GM19043 (cell line): ENCODE measurements around the gene PCDHGA10.
"Not testable (repeated sequence)": the region's sequence is repeated elsewhere in the genome, so short reads cannot be mapped to it uniquely, and the experiment has no call there.

Experiments
- ATAC-seq: cut with Tn5 transposase; IDR thresholded peaks from one replicate; pipeline ENCODE4 v1.9.1; 2021; ENCODE audit warnings: low read depth; ENCODE audit not compliant: unreplicated experiment

PCDHGA10 gene

DNA sequence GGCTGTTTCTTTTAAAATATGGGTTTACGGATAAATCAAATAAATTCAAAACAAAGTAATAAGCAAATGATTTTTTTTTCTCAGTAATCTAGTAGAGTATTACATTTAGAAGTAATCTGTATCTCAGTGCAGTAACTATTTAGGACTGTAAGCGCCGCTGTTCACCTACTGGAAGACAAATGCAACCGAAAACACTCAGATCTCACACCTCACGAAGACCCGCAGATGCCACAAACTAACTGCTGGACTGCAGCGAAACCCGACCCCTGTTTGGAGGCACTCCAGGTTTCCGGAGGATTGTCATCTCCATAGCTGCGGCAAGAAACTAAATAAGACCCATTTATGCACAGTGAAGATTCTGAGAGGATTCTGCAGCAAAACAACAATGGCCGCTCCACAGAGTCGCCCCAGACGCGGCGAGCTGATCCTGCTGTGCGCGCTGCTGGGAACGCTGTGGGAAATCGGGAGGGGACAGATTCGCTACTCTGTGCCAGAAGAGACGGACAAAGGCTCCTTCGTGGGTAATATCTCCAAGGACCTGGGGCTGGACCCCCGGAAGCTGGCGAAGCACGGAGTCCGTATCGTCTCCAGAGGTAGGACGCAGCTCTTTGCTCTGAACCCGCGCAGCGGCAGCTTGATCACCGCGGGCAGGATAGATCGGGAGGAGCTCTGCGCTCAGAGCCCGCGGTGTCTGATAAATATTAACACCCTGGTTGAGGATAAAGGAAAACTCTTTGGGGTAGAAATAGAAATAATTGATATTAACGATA is 20.2 kb upstream of the PCDHGA10 start, which contains the start of gene PCDHGA8:
TSS of gene PCDHGA8 (plus strand) at position 205 of the 770 bp plus-strand sequence. CDS start at position 386, 181 bp downstream.
- ATAC-seq: no peak

DNA sequence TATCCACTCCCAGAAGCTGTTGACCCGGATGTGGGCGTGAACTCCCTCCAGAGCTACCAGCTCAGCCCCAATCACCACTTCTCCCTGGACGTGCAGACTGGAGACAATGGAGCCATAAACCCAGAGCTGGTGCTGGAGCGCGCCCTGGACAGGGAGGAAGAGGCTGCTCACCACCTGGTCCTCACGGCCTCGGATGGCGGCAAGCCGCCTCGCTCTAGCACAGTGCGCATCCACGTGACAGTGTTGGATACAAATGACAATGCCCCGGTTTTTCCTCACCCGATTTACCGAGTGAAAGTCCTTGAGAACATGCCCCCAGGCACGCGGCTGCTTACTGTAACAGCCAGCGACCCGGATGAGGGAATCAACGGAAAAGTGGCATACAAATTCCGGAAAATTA is 19.5 kb upstream of the PCDHGA10 start:
- no peak for ATAC-seq

DNA sequence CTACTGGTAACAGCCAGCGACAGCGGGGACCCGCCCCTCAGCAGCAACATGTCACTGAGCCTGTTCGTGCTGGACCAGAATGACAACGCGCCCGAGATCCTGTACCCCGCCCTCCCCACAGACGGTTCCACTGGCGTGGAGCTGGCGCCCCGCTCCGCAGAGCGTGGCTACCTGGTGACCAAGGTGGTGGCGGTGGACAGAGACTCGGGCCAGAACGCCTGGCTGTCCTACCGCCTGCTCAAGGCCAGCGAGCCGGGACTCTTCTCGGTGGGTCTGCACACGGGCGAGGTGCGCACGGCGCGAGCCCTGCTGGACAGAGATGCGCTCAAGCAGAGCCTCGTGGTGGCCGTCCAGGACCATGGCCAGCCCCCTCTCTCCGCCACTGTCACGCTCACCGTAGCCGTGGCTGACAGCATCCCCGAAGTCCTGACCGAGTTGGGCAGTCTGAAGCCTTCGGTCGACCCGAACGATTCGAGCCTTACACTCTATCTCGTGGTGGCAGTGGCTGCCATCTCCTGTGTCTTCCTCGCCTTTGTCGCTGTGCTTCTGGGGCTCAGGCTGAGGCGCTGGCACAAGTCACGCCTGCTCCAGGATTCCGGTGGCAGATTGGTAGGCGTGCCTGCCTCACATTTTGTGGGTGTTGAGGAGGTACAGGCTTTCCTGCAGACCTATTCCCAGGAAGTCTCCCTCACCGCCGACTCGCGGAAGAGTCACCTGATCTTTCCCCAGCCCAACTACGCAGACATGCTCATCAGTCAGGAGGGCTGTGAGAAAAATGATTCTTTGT is 18.2 kb upstream of the PCDHGA10 start:
- not testable (repeated sequence) for ATAC-seq

DNA sequence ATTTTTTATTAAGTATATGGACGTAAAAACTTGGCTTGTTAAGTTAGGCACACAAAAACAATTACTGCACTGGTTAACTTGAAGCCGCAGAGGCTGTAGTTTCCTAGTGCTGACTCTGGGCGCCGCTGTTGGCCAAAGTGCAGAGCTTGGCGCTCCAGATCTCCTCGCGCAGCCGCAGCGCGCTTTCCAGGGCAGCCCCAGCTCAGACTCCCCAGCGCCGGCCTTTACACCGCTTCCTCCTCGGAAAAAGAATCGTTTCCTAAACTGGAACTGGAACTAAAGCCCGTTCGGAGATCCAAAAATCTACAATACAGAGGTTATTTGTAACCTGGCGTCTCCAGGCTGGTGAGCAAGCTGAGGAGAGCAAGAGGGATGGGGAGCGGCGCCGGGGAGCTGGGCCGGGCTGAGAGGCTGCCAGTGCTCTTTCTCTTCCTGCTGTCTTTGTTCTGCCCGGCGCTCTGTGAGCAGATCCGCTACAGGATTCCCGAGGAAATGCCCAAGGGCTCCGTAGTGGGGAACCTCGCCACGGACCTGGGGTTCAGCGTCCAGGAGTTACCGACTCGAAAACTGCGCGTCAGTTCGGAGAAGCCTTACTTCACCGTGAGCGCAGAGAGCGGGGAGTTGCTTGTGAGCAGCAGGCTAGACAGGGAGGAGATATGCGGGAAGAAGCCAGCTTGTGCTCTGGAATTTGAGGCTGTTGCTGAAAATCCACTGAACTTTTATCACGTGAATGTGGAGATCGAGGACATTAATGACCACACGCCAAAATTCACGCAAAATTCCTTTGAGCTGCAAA is 14.8 kb upstream of the PCDHGA10 start, which contains the start of gene PCDHGB5:
TSS of gene PCDHGB5 (plus strand) at position 192 of the 796 bp plus-strand sequence. CDS start at position 373, 181 bp downstream.
- ATAC-seq: peak; percentile 96

DNA sequence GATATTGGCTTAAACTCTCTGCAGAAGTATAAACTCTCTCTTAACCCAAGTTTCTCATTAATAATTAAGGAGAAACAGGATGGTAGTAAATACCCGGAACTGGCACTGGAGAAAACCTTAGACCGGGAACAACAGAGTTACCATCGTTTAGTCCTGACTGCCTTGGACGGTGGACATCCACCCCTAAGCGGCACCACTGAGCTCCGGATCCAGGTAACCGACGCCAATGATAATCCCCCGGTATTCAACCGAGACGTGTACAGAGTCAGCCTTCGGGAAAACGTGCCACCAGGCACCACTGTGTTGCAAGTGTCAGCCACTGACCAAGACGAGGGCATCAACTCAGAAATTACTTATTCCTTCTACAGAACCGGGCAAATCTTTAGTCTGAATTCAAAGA is 14.2 kb upstream of the PCDHGA10 start:
- ATAC-seq: no peak

DNA sequence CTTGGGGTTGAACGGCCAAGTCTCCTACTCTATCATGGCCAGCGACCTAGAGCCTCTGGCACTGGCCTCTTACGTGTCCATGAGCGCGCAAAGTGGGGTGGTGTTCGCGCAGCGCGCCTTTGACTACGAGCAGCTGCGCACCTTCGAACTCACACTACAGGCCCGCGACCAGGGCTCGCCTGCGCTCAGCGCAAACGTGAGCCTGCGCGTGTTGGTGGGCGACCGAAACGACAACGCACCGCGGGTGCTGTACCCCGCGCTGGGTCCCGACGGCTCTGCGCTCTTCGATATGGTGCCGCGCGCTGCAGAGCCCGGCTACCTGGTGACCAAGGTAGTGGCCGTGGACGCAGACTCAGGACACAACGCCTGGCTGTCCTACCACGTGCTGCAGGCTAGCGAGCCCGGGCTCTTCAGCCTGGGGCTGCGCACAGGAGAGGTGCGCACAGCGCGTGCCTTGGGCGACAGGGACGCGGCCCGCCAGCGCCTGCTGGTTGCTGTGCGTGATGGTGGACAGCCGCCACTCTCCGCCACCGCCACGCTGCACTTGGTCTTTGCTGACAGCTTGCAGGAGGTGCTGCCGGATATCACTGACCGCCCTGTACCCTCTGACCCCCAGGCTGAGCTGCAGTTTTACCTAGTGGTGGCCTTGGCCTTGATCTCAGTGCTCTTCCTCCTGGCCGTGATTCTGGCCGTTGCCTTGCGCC is 13.1 kb upstream of the PCDHGA10 start:
- ATAC-seq: no peak

DNA sequence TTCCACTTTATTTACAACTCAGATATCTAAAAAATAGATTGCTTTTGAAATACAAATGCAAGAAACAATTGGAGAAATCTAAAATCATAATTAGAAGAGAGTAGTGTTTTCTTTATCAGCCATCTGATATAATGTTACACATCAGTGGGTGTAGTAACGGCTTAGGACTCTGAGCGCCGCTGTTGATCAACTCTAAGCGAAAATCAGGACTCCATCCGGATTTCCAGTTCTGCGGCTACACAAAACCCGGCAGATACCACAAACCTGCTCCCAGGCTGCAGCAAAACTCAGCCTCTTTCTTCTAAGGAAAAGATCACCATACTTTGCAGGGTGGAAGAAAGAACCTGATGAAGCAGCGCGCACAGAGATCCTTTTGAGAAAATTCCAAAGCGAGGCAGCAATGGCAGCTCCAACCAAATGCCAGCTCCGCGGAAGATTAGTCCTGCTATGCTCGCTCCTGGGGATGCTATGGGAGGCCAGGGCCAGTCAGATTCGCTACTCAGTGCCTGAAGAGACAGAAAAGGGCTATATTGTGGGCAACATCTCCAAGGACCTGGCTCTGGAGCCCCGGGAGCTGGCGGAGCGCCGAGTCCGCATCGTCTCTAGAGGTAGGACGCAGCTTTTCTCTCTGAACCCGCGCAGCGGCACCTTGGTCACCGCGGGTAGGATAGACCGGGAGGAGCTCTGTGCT is 10.1 kb upstream of the PCDHGA10 start, which contains the start of gene PCDHGA9:
TSS of gene PCDHGA9 (plus strand) at position 226 of the 691 bp plus-strand sequence. CDS start at position 401, 175 bp downstream.
- ATAC-seq: no peak

DNA sequence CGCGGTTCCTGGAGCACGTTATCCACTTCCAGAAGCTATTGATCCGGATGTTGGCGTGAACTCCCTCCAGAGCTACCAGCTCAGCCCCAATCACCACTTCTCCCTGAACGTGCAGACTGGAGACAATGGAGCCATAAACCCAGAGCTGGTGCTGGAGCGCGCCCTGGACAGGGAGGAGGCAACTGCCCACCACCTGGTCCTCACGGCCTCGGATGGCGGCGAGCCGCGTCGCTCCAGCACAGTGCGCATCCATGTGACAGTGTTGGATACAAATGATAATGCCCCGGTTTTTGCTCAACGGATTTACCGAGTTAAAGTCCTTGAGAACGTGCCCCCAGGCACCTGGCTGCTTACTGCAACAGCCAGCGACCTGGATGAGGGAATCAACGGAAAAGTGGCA is 9.4 kb upstream of the PCDHGA10 start:
- ATAC-seq: no peak

DNA sequence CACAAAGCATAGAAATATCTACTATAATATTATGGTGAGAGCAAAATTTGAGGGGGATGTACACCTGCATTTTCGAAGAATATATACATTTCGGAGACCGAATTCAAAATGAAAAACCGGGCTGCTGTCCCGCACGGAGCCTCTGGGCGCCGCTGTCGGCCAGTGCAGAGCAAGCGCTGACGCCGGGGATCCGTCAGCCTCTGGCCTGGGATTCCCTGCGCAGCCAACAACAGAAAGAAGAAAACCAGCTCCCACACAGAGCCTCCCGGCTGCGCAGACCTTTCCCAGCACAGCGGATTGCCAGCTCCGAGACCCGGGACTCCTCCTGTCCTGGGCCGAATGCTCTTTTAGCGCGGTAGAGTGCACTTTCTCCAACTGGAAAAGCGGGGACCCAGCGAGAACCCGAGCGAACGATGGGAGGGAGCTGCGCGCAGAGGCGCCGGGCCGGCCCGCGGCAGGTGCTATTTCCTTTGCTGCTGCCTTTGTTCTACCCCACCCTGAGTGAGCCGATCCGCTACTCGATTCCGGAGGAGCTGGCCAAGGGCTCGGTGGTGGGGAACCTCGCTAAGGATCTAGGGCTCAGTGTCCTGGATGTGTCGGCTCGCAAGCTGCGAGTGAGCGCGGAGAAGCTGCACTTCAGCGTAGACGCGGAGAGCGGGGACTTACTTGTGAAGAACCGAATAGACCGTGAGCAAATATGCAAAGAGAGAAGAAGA is 4.8 kb upstream of the PCDHGA10 start, which contains the start of gene PCDHGB6:
TSS of gene PCDHGB6 (plus strand) at position 232 of the 716 bp plus-strand sequence. CDS start at position 414, 182 bp downstream.
- ATAC-seq: not testable (repeated sequence)

DNA sequence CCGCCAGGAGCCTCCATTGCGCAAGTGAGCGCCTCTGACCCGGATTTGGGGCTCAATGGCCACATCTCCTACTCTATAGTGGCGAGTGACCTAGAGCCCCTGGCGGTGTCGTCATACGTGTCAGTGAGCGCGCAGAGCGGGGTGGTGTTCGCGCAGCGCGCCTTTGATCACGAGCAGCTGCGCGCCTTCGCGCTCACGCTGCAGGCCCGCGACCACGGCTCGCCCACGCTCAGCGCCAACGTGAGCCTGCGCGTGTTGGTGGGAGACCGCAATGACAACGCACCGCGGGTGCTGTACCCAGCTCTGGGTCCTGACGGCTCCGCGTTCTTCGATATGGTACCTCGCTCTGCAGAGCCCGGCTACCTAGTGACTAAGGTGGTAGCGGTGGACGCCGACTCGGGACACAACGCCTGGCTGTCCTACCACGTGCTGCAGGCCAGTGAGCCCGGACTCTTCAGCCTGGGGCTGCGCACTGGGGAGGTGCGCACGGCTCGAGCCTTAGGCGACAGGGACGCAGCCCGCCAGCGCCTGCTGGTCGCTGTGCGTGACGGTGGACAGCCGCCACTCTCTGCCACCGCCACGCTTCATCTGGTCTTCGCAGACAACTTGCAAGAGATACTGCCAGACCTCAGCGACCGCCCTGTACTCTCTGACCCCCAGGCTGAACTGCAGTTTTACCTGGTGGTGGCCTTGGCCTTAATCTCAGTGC is 3.0 kb upstream of the PCDHGA10 start:
- ATAC-seq: no peak

DNA sequence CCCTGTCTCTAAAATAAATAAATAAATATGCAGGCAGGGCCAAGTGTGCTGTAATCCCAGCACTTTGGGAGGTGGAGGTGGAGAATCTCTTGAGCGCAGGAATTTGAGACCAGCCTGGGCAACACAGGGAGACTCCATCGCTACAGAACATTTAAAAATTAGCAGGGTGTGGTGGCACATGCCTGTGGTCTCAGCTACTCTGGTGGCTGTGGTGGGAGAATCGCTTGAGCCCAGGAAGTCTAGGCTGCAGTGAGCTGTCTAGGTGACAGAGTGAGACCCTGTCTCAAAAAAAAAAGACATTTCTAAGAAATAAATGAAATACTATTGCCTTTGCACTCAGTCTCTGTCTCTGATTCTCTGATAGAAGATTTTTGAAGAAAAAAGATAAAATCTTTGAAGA is 1.2 kb upstream of the PCDHGA10 start:
- ATAC-seq: no peak

DNA sequence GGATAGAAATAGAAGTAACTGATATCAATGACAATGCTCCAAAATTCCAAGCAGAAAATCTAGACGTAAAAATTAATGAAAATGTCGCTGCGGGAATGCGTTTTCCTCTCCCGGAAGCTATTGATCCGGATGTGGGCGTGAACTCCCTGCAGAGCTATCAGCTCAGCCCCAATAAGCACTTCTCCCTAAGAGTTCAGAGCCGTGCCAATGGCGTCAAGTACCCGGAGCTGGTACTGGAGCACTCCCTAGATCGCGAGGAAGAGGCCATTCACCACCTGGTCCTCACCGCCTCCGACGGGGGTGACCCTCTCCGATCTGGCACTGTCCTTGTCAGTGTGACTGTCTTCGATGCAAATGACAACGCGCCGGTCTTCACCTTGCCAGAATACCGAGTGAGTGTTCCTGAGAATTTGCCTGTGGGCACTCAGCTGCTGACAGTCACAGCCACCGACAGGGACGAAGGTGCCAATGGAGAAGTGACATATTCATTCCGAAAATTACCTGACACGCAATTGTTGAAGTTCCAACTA is 818 bp downstream of the PCDHGA10 start:
- no peak for ATAC-seq

DNA sequence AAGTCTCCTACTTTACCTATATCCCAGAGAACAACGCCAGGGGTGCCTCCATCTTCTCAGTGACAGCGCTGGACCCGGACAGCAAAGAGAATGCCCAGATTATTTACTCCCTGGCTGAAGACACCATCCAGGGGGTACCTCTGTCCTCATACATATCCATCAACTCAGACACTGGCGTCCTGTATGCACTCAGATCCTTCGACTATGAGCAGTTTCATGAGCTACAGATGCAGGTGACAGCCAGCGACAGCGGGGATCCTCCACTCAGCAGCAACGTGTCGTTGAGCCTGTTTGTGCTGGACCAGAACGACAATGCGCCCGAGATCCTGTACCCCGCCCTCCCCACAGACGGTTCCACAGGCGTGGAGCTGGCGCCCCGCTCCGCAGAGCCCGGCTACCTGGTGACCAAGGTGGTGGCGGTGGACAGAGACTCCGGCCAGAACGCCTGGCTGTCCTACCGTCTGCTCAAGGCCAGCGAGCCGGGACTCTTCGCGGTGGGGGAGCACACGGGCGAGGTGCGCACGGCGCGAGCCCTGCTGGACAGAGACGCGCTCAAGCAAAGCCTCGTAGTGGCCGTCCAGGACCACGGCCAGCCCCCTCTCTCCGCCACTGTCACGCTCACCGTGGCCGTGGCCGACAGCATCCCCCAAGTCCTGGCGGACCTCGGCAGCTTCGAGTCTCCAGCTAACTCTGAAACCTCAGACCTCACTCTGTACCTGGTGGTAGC is 1.9 kb downstream of the PCDHGA10 start:
- not testable (repeated sequence) for ATAC-seq

DNA sequence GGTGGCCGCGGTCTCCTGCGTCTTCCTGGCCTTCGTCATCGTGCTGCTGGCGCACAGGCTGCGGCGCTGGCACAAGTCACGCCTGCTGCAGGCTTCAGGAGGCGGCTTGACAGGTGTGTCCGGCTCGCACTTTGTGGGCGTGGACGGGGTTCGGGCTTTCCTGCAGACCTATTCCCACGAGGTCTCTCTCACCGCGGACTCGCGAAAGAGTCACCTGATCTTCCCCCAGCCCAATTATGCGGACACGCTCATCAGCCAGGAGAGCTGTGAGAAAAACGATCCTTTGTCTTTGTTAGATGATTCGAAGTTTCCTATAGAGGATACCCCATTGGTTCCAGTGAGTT is 2.5 kb downstream of the PCDHGA10 start:
- not testable (repeated sequence) for ATAC-seq

DNA sequence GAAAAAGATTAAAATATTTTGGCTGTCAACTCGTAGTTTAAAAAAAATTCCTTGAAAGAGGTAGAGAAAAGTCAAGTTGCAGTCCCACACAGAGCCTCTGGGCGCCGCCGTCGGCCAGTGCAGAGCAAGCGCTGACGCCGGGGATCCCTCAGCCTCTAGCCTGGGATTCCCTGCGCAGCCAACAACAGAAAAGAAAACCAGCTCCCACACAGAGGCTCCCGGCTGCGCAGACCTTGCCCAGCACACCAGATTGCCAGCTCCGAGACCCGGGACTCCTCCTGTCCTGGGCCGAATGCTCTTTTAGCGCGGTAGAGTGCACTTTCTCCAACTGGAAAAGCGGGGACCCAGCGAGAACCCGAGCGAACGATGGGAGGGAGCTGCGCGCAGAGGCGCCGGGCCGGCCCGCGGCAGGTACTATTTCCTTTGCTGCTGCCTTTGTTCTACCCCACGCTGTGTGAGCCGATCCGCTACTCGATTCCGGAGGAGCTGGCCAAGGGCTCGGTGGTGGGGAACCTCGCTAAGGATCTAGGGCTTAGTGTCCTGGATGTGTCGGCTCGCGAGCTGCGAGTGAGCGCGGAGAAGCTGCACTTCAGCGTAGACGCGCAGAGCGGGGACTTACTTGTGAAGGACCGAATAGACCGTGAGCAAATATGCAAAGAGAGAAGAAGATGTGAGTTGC is 4.8 kb downstream of the PCDHGA10 start, which contains the start of gene PCDHGB7:
TSS of gene PCDHGB7 (plus strand) at position 184 of the 679 bp plus-strand sequence. CDS start at position 367, 183 bp downstream.
- peak; percentile 57 for ATAC-seq

DNA sequence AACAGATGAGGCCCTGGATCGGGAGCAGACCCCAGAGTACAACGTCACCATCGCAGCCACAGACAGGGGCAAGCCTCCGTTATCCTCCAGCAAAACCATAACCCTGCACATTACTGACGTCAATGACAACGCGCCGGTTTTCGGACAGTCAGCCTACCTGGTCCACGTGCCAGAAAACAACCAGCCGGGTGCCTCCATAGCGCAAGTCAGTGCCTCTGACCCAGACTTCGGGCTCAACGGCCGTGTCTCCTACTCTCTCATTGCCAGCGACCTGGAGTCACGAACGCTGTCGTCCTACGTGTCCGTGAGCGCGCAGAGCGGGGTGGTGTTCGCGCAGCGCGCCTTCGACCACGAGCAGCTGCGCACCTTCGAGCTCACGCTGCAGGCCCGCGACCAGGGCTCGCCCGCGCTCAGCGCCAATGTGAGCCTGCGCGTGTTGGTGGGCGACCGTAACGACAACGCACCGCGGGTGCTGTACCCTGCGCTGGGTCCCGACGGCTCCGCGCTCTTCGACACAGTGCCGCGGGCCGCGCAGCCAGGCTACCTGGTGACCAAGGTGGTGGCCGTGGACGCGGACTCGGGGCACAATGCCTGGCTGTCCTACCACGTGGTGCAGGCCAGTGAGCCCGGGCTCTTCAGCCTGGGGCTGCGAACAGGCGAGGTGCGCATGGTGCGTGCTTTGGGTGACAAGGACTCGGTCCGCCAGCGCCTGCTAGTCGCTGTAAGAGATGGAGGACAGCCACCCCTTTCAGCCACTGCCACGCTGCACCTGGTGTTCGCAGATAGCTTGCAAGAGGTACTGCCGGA is 6.5 kb downstream of the PCDHGA10 start:
- ATAC-seq: no peak
